H9 (cell line): ENCODE data around the gene STRIP1. TPM values are rescaled to one million over a fixed set of nuclear protein-coding genes. Genes with fewer than 3 reads are reported as not detected.

Source experiments
- DNase-seq: peaks from one replicate; pipeline ENCODE4 v3.0.0-alpha.2; 2017
- H2AFZ ChIP-seq: one replicate; pipeline ENCODE4 v1.6.1; 2013; ENCODE audit warnings: mild to moderate bottlenecking, low read length, control low read depth, moderate library complexity
- H2AK5ac ChIP-seq: 2 replicates; pipeline ENCODE4 v1.6.1; 2013; ENCODE audit warnings: low read length, control low read depth, mixed read lengths; ENCODE audit not compliant: insufficient read length
- H2BK120ac ChIP-seq: one replicate; pipeline ENCODE4 v1.6.1; 2013; ENCODE audit warnings: low read depth, mild to moderate bottlenecking, low read length, control low read depth, inconsistent platforms; ENCODE audit not compliant: poor library complexity, severe bottlenecking
- H2BK12ac ChIP-seq: 2 replicates; pipeline ENCODE4 v1.6.1; 2013; ENCODE audit warnings: low read length, control low read depth, mixed read lengths, low read depth; ENCODE audit not compliant: insufficient read length
- H2BK15ac ChIP-seq: 2 replicates; pipeline ENCODE4 v1.6.1; 2013; ENCODE audit warnings: low read depth, low read length, control low read depth
- H2BK20ac ChIP-seq: one replicate; pipeline ENCODE4 v1.6.1; 2013; ENCODE audit warnings: low read depth, mild to moderate bottlenecking, low read length, control low read depth, inconsistent platforms; ENCODE audit not compliant: poor library complexity, severe bottlenecking
- H2BK5ac ChIP-seq: 2 replicates; pipeline ENCODE4 v1.6.1; 2013; ENCODE audit warnings: low read length, control low read depth, mixed read lengths; ENCODE audit not compliant: insufficient read length
- H3K14ac ChIP-seq: 2 replicates; pipeline ENCODE4 v1.6.1; 2013; ENCODE audit warnings: low read length, control low read depth; ENCODE audit not compliant: insufficient read depth
- H3K18ac ChIP-seq: 2 replicates; pipeline ENCODE4 v1.6.1; 2013; ENCODE audit warnings: low read depth, mild to moderate bottlenecking, mixed read lengths, low read length, control low read depth; ENCODE audit not compliant: insufficient read length
- H3K23ac ChIP-seq: 2 replicates; pipeline ENCODE4 v1.6.1; 2013; ENCODE audit warnings: low read length, control low read depth, mixed read lengths, low read depth; ENCODE audit not compliant: insufficient read length
- H3K23me2 ChIP-seq: 2 replicates; pipeline ENCODE4 v1.6.1; 2013; ENCODE audit warnings: low read depth, mild to moderate bottlenecking, mixed read lengths, low read length, control low read depth; ENCODE audit not compliant: insufficient read length, poor library complexity, severe bottlenecking
- H3K27ac ChIP-seq: 2 replicates; pipeline ENCODE4 v1.5.1; 2013; ENCODE audit warnings: low read length, control low read depth, mixed read lengths, low read depth; ENCODE audit not compliant: insufficient read length
- H3K27me3 ChIP-seq: 2 replicates; pipeline ENCODE4 v1.6.1; 2013; ENCODE audit warnings: low read length, control low read depth, inconsistent platforms; ENCODE audit not compliant: insufficient read depth
- H3K4ac ChIP-seq: 2 replicates; pipeline ENCODE4 v1.6.1; 2013; ENCODE audit warnings: low read depth, mild to moderate bottlenecking, control low read depth, inconsistent platforms, low read length, moderate library complexity
- H3K4me1 ChIP-seq: 2 replicates; pipeline ENCODE4 v1.6.1; 2013; ENCODE audit warnings: low read length, control low read depth, inconsistent platforms; ENCODE audit not compliant: insufficient read depth
- H3K4me2 ChIP-seq: 2 replicates; pipeline ENCODE4 v1.6.1; 2013; ENCODE audit warnings: low read length, control low read depth, mixed read lengths; ENCODE audit not compliant: insufficient read length, insufficient read depth
- H3K56ac ChIP-seq: 2 replicates; pipeline ENCODE4 v1.6.1; 2013; ENCODE audit warnings: low read depth, mild to moderate bottlenecking, mixed read lengths, low read length, control low read depth; ENCODE audit not compliant: insufficient read length
- H3K79me1 ChIP-seq: 2 replicates; pipeline ENCODE4 v1.6.1; 2013; ENCODE audit warnings: low read depth, mild to moderate bottlenecking, moderate library complexity, low read length, control low read depth, inconsistent platforms; ENCODE audit not compliant: insufficient read depth, poor library complexity, severe bottlenecking
- H3K79me2 ChIP-seq: 2 replicates; pipeline ENCODE4 v1.6.1; 2013; ENCODE audit warnings: low read length, control low read depth, inconsistent platforms; ENCODE audit not compliant: insufficient read depth
- H3K9ac ChIP-seq: 2 replicates; pipeline ENCODE4 v1.6.1; 2013; ENCODE audit warnings: low read length, control low read depth, mixed read lengths; ENCODE audit not compliant: insufficient read length; ENCODE audit errors: extremely low read depth
- H3K9me3 ChIP-seq: one replicate; pipeline ENCODE4 v1.6.1; 2013; ENCODE audit warnings: low read depth, low read length, inconsistent platforms; ENCODE audit not compliant: control insufficient read depth
- H3T11ph ChIP-seq: one replicate; pipeline ENCODE4 v1.6.1; 2013; ENCODE audit warnings: mild to moderate bottlenecking, low read length, control low read depth, inconsistent platforms
- H4K20me1 ChIP-seq: one replicate; pipeline ENCODE4 v1.6.1; 2013; ENCODE audit not compliant: control insufficient read depth, insufficient read length, insufficient read depth
- H4K5ac ChIP-seq: 2 replicates; pipeline ENCODE4 v1.6.1; 2013; ENCODE audit warnings: low read depth, mild to moderate bottlenecking, mixed read lengths, low read length, control low read depth; ENCODE audit not compliant: insufficient read length
- H4K8ac ChIP-seq: replicated peaks from 2 replicates; pipeline ENCODE4 v1.6.1; 2013; ENCODE audit warnings: low read length, control low read depth, mixed read lengths, low read depth; ENCODE audit not compliant: insufficient read length
- H4K91ac ChIP-seq: 2 replicates; pipeline ENCODE4 v1.6.1; 2013; ENCODE audit warnings: low read depth, mild to moderate bottlenecking, moderate library complexity, mixed read lengths, low read length, control low read depth; ENCODE audit not compliant: insufficient read length
- H3K27ac Mint-ChIP-seq, 3 experiments: 2 replicates in 2 of 3; 3 replicates in 1 of 3; pipeline ENCODE4 v1.8.0; 2020 to 2021; ENCODE audit warnings: mixed read lengths in 3 of 3, mild to moderate bottlenecking in 1 of 3, moderate library complexity in 1 of 3
- H3K27me3 Mint-ChIP-seq: 2 replicates; pipeline ENCODE4 v1.8.0; 2021; ENCODE audit warnings: low read depth, mild to moderate bottlenecking, moderate library complexity, mixed read lengths
- H3K36me3 Mint-ChIP-seq, 3 experiments: 2 replicates in 2 of 3; 3 replicates in 1 of 3; pipeline ENCODE4 v1.8.0; 2020 to 2021; ENCODE audit warnings: low read depth in 3 of 3, mixed read lengths in 3 of 3; ENCODE audit not compliant: insufficient read depth in 1 of 3
- H3K4me1 Mint-ChIP-seq, 2 experiments: 2 replicates each; pipeline ENCODE4 v1.8.0; 2020; ENCODE audit warnings: mixed read lengths in 2 of 2
- H3K4me3 Mint-ChIP-seq, 2 experiments: 2 replicates in 1 of 2; 3 replicates in 1 of 2; pipeline ENCODE4 v1.8.0; 2020 to 2021; ENCODE audit warnings: mild to moderate bottlenecking in 2 of 2, mixed read lengths in 2 of 2, moderate library complexity in 1 of 2
- H3K9me3 Mint-ChIP-seq, 2 experiments: 2 replicates in 1 of 2; 3 replicates in 1 of 2; pipeline ENCODE4 v1.8.0; 2020; ENCODE audit warnings: mild to moderate bottlenecking in 2 of 2, mixed read lengths in 2 of 2, moderate library complexity in 1 of 2
- WGBS: extraction: QIAGEN DNeasy Blood & Tissue Kit; methylation state at CpG from one replicate; pipeline ENCODE4 v1.1.7; 2013; ENCODE audit warnings: missing lambda C conversion rate, low lambda C conversion rate, mixed read lengths; ENCODE audit not compliant: insufficient read length; ENCODE audit errors: extremely low coverage; 5-methylcytosine and 5-hydroxymethylcytosine counted together
- total RNA-seq: library from RNA; stranded (reverse); gene quantifications from 2 replicates; pipeline ENCODE4 v1.2.1, GENCODE V29; 2021
- TF ChIP-seq, protein P1 (sequence below): fragments of 200-600 bp; sonication (generic); conservative IDR thresholded peaks from 3 replicates; pipeline ENCODE4 v1.8.0; 2021; ENCODE audit warnings: antibody characterized with exemption, mild to moderate bottlenecking

Gene STRIP1
- total RNA-seq, 1 experiment from 2014 or later: 43.6 TPM

DNA sequence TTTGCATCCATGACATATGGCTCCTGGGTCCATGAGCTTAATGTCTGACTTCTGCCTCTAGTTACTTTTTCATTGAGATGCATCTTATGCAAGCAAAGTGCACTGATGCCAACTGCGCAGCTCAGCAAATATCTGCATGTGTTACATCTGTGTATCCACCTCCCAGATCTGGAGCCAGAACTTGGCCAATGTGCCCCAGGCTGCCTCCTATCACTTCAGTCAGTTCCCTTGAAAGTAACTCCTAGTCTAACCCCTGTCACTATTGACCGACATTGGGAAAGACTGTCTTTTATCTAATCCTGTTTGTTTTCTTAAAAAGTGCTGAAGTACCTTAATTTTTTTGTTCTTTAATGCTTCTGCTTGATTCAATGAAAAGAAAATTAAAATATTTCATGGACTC lies 58.6 kb downstream of the STRIP1 start:
- H3K56ac ChIP-seq: no peak overlapping the region
- no peak overlapping the region for H3K4me2 ChIP-seq
- H3K27me3 ChIP-seq: no peaks in the 10 kb centered on the region
- no peak overlapping the region for H3K27ac ChIP-seq
- no peak overlapping the region for H3K18ac ChIP-seq
- no peak overlapping the region for H2BK12ac ChIP-seq
- H4K5ac ChIP-seq: no peak overlapping the region
- no peak overlapping the region; the same call in 1 of the 2 replicates for H3K14ac ChIP-seq
- H3K79me2 ChIP-seq: no peaks in the 10 kb centered on the region
- no peak overlapping the region for H3T11ph ChIP-seq
- no peak overlapping the region for H2BK120ac ChIP-seq
- peaks cover 10 to 11% of the 10 kb centered on the region in 2 experiments for H3K4me1 Mint-ChIP-seq
- TF ChIP-seq, protein P1, sequence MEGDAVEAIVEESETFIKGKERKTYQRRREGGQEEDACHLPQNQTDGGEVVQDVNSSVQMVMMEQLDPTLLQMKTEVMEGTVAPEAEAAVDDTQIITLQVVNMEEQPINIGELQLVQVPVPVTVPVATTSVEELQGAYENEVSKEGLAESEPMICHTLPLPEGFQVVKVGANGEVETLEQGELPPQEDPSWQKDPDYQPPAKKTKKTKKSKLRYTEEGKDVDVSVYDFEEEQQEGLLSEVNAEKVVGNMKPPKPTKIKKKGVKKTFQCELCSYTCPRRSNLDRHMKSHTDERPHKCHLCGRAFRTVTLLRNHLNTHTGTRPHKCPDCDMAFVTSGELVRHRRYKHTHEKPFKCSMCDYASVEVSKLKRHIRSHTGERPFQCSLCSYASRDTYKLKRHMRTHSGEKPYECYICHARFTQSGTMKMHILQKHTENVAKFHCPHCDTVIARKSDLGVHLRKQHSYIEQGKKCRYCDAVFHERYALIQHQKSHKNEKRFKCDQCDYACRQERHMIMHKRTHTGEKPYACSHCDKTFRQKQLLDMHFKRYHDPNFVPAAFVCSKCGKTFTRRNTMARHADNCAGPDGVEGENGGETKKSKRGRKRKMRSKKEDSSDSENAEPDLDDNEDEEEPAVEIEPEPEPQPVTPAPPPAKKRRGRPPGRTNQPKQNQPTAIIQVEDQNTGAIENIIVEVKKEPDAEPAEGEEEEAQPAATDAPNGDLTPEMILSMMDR: no peak
- H3K4me3 Mint-ChIP-seq: no peak overlapping the region
- H4K8ac ChIP-seq: no peak overlapping the region
- H2AFZ ChIP-seq: no peak overlapping the region
- no peaks in the 10 kb centered on the region for H3K9me3 ChIP-seq
- H2BK15ac ChIP-seq: no peak overlapping the region
- peaks cover 0 to 2% of the 10 kb centered on the region in 2 experiments; a peak in 2 of 5 replicates for H3K9me3 Mint-ChIP-seq
- no peaks in the 10 kb centered on the region for H4K20me1 ChIP-seq
- H3K4me1 ChIP-seq: no peaks in the 10 kb centered on the region
- no peak overlapping the region for H3K9ac ChIP-seq
- H2AK5ac ChIP-seq: no peak overlapping the region
- H3K4ac ChIP-seq: no peak overlapping the region
- H3K27ac Mint-ChIP-seq: no peak overlapping the region
- WGBS: no CpG with 5 or more reads among the region's 2 CpGs
- H2BK5ac ChIP-seq: no peak overlapping the region
- no peak overlapping the region for H2BK20ac ChIP-seq
- no peaks in the 10 kb centered on the region; a peak in 1 of 7 replicates for H3K36me3 Mint-ChIP-seq
- no peak for DNase-seq
- H3K27me3 Mint-ChIP-seq: peaks cover 33% of the 10 kb centered on the region
- no peak overlapping the region for H3K23ac ChIP-seq
- no peaks in the 10 kb centered on the region for H3K23me2 ChIP-seq
- H3K79me1 ChIP-seq: no peaks in the 10 kb centered on the region
- H4K91ac ChIP-seq: no peak overlapping the region
